Activated CD4-positive, alpha-beta memory T cell treated with anti-CD3 and anti-CD28 coated beads for 36 hours (primary cell): Measurements from ENCODE around the gene CAPN15. TPM values are rescaled to one million over a fixed set of nuclear protein-coding genes. Genes with fewer than 3 reads are reported as not detected.

Source experiments
- microRNA-seq: library from miRNA; unstranded; fragments of <30 nt; microRNA quantifications from one replicate; pipeline ENCODE4 v1.2.0, GENCODE V29; 2022; ENCODE audit warnings: borderline number of aligned reads, borderline microRNAs expressed, borderline replicate concordance
- total RNA-seq, 2 experiments: library from RNA; stranded (reverse); gene quantifications; one replicate each; pipeline ENCODE4 v1.2.3, GENCODE V29; 2021

Gene CAPN15
- total RNA-seq, 2 experiments from 2014 or later, result 69.7 to 76.2 TPM

Small RNA genes within 50 kb of the gene (microRNA-seq; reads per million reads assigned to microRNA genes)
- 40.1 reads per million, percentile 54 among the genes with 10 or more reads in this experiment for gene MIR3176
- 2.0 reads per million for gene MIR5587

Other genes starting within 250 kb of the CAPN15 start
- gene ARHGDIG, start 247.1 kb upstream of the CAPN15 start, total RNA-seq, result not detected
- not detected for gene PDIA2, start 244.5 kb upstream of the CAPN15 start, total RNA-seq
- gene AXIN1, start 175.0 kb upstream of the CAPN15 start, total RNA-seq, result 10 to 100 TPM; 18.6 to 20.5 TPM
- gene MRPL28, start 157.2 kb upstream of the CAPN15 start, total RNA-seq, result 10 to 100 TPM; 76.8 to 77.3 TPM
- gene PGAP6, start 145.7 kb upstream of the CAPN15 start, total RNA-seq, result 10 to 100 TPM; 30.6 to 31.5 TPM
- 10 to 100 TPM; 62.1 to 62.5 TPM for gene NME4, start 130.5 kb upstream of the CAPN15 start, total RNA-seq
- gene DECR2, start 125.8 kb upstream of the CAPN15 start, total RNA-seq, result 1 to 10 TPM; 8.5 to 8.8 TPM
- 10 to 100 TPM; 14.8 to 18.4 TPM for gene RAB11FIP3, start 102.1 kb upstream of the CAPN15 start, total RNA-seq
- not detected for gene PRR35, start 32.7 kb downstream of the CAPN15 start, total RNA-seq
- gene NHLRC4, start 39.3 kb downstream of the CAPN15 start, total RNA-seq, result under 1 TPM; 0.31 to 0.45 TPM
- gene PIGQ, start 42.3 kb downstream of the CAPN15 start, total RNA-seq, result 10 to 100 TPM; 24.2 to 26.2 TPM
- gene RAB40C, start 62.4 kb downstream of the CAPN15 start, total RNA-seq, result 10 to 100 TPM; 10.1 to 10.6 TPM
- under 1 TPM; 0.05 to 0.07 TPM for gene WFIKKN1, start 103.3 kb downstream of the CAPN15 start, total RNA-seq
- 100 to 1,000 TPM; 113 to 117 TPM for gene METTL26, start 108.6 kb downstream of the CAPN15 start, total RNA-seq
- 10 to 100 TPM; 41.1 to 44.1 TPM for gene MCRIP2, start 114.1 kb downstream of the CAPN15 start, total RNA-seq
- gene WDR90, start 121.7 kb downstream of the CAPN15 start, total RNA-seq, result 10 to 100 TPM; 52.8 to 58.2 TPM
- gene RHOT2, start 140.4 kb downstream of the CAPN15 start, total RNA-seq, result 100 to 1,000 TPM; 112 to 128 TPM
- under 1 TPM; 0.57 to 0.82 TPM for gene RHBDL1, start 148.0 kb downstream of the CAPN15 start, total RNA-seq
- gene STUB1, start 152.7 kb downstream of the CAPN15 start, total RNA-seq, result 10 to 100 TPM; 70.9 to 74.9 TPM
- gene JMJD8, start 156.6 kb downstream of the CAPN15 start, total RNA-seq, result 10 to 100 TPM; 29.8 to 30.3 TPM
- 10 to 100 TPM; 17.7 to 18.5 TPM for gene WDR24, start 162.7 kb downstream of the CAPN15 start, total RNA-seq
- 10 to 100 TPM in 1 of 2 experiments, 1 to 10 TPM in 1; 7.7 to 14.1 TPM for gene FBXL16, start 178.1 kb downstream of the CAPN15 start, total RNA-seq
- 10 to 100 TPM; 14.6 to 16.0 TPM for gene METRN, start 187.4 kb downstream of the CAPN15 start, total RNA-seq
- gene ANTKMT, start 193.4 kb downstream of the CAPN15 start, total RNA-seq, result 10 to 100 TPM; 31.2 to 34.9 TPM
- 1 to 10 TPM; 3.3 to 4.2 TPM for gene CCDC78, start 198.7 kb downstream of the CAPN15 start, total RNA-seq
- gene HAGHL, start 199.4 kb downstream of the CAPN15 start, total RNA-seq, result 10 to 100 TPM; 14.2 to 15.2 TPM
- 10 to 100 TPM; 31.8 to 32.2 TPM for gene CIAO3, start 213.3 kb downstream of the CAPN15 start, total RNA-seq
- gene MSLN, start 233.0 kb downstream of the CAPN15 start, total RNA-seq, result not detected